ENCODE measurements around the gene GPR42.
"Not testable (repeated sequence)": the region's sequence is repeated elsewhere in the genome, so short reads cannot be mapped to it uniquely, and the experiment has no call there.

GPR42 gene

DNA sequence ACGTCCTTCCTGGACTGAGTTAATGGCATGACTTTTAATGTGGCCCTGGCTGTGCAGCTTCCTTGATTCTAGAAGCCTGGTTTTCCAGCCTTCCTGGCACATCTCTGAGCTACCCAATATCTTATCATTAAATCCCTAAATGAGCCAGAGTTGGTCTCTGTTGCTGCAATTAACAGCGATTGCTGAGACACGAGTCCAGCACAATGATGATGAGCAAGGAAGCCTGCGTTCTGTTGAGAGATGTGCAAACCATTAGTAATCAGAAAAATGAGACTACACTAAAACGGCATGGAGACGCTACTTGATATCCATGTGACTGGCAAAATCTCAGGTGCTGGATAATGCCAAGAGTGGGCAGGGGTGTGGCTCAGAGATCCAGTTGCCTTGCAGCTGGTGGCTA is 26.2 kb downstream of the GPR42 start:
- DNase-seq, result no peak

DNA sequence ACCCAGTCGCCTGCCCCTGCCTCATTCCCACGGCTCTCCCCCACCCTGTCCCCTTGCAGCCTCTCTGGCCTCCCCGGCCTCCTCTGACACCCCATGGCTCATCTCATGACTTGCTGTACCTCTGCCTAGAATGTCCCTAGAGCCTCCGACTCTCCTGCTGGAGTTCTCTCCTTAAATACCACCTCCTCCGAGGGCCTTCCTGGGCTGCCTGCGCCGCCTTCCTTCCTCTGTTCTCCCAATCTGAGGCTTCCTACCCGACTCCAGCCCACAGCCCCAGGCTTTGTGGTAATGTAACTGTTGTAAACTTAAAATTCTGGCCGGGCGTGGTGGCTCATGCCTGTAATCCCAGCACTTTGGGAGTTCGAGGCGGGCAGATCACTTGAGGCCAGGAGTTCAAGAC is 27.7 kb downstream of the GPR42 start:
- DNase-seq, result no peak

DNA sequence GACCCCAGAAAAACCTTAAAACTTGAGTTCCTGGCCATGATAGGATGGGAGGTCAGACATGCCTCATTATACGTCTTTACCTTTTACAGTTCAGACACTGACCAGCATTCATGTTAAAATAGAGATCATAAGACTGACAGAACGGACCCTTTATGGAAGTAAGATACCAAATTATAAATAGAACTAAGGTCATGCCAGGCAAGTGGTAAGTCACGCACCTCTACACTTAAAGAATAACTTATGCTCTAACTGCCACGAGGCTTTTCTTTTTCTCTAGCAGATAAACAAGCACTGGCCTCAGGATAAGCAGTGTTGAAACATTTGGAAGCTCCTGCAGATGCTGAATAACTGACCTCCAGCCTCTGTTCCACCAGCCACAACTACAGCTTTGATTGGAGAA is 28.4 kb downstream of the GPR42 start:
- DNase-seq, result no peak

DNA sequence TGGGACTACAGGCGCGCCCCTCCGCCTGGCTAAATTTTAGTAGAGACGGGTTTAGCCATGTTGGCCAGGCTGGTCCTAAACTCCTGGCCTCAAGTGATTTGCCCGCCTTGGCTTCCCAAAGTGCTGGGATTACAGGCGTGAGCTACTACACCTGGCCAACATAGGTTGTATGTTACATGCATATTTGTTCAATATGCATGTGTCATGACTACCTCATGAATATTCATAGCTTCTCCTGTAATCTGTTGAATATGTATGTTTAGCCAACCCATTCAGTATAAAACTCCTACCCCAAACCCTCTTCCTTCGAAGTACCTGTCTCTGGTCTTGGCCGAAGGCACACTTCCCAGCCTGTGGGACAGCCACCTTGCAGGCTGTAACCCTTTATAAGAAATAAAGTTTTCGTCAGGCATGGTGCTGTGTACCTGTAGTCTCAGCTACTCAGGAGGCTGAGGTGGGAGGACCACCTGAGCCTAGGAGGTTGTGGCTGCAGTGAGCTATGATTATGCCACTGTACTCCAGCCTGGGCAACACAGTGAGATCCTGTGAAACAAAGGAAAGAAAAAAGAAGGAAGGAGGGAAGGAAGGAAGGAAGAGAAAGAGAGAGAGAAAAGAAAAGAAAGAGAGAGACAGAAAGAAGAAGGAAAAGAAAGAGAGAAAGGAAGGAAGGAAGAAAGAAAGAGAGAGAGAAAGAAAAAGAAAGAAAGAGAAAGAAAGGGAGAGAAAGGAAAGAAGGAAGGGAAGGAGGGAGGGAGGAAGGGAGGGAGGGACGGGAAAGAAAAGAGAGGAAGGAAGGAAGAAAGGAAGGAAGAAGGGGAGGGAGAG is 29.3 kb downstream of the GPR42 start:
- no peak for DNase-seq

DNA sequence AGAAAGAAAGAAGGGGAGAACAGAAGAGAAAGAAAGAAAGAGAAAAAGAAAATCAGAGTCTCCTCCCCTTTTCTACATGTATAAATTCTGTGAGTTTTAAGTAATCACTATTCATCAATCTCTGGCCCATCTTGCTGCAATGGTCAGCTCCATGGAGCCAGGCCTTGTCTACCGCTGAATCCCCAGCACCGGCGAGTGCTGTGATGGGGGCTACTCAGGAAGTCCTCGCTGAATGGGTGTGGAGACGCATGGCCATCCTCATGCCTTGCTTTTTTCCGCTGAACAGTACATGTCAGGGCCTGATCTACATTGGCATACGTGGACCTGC is 29.9 kb downstream of the GPR42 start:
- DNase-seq, result no peak

DNA sequence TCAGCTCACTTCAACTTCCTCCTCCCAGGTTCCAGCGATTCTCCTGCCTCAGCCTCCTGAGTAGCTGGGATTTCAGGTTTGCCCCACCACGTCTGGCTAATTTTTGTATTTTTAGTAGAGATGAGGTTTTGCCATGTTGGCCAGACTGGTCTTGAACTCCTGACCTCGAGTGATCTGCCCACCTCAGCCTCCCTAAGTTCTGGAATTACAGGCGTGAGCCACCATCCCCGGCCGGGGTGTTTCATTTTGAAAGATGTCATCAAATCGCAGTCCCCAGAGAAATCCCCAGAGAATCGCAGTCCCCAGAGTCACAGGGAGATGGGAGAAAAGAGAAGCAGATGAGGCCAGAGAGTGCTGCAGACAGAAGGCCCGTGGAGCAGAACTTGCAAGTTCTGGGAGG is 30.5 kb downstream of the GPR42 start:
- not testable (repeated sequence) for DNase-seq

DNA sequence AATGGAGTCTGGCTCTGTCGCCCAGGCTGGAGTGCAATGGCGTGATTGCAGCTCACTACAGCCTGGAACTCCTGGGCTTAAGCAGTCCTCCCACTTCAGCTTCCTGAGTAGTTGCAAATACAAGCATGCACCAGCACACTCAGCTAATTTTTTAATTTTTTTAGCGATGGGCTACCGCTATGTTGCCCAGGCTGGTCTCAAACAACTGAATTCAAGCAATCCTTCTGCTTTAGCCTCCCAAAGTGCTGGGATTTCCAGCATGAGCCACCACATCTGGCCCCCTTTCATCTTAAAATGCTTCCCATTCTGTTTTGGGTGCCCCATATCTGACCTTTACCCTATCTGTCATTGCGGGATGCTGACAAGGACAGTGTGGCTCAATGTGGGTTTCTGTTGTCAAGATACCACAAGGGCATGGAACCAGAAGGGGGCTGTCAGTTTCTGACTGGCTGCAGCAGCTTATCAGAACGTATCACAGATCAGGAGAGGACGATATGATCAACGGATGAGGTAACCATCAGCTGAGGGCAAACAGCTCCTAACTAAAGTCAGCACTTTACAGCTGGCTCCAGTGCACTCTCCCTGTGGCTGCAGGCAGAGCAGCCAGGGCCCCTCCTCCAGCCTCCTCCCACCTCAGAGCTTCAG is 32.4 kb downstream of the GPR42 start:
- DNase-seq, result no peak

DNA sequence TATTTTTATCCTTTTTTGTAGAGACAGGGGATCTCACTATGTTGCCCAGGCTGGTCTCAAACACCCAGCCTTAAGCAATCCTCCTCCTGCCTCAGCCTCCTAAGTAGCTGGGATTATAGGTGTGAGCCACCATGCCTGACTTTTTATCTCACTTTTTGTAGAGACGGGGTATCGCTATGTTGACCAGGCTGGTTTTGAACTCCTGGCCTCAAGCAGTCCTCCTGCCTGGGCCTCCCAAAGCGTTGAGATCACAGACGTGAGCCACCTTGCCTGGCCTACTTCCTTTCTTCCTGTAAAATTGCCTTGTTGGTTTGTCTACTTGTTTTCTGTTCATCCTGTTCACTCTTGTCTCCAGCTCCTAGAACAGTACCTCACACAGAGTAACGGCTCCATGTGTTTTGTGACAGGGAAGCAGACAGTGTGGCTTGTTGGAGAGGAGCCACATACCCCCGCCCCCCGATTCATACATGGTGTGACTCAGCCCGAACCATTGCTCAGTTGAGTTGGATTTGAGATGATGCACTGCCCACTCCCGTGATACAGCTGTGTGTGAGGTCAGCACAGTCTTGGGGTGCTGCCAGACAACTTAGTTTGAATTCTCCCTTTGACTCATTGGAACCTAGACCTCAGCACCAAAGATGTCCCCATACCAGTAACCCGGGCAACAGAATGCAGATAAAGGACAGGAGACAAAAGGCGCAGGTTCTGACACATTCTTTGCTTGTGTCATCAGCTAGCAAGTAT is 34.2 kb downstream of the GPR42 start:
- DNase-seq, result no peak

DNA sequence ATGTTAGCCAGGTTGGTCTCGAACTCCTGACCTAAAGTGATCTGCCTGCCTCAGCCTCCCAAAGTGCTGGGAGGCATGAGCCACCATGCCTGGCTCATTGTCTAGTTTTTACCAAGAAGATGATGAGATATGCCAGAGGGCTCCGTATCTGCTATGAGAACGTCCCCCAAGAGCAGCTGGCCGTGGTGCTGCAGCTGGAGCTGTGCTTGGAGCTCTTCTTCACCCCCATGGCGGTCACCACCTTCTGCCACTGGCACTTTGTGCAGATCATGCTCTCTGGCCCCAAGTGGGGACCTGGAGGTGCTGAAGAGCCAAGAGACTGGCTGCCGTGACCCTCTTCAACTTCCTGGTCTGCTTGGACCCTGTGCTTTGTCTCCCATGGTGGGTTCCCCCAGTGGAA is 36.8 kb downstream of the GPR42 start:
- no peak for DNase-seq

DNA sequence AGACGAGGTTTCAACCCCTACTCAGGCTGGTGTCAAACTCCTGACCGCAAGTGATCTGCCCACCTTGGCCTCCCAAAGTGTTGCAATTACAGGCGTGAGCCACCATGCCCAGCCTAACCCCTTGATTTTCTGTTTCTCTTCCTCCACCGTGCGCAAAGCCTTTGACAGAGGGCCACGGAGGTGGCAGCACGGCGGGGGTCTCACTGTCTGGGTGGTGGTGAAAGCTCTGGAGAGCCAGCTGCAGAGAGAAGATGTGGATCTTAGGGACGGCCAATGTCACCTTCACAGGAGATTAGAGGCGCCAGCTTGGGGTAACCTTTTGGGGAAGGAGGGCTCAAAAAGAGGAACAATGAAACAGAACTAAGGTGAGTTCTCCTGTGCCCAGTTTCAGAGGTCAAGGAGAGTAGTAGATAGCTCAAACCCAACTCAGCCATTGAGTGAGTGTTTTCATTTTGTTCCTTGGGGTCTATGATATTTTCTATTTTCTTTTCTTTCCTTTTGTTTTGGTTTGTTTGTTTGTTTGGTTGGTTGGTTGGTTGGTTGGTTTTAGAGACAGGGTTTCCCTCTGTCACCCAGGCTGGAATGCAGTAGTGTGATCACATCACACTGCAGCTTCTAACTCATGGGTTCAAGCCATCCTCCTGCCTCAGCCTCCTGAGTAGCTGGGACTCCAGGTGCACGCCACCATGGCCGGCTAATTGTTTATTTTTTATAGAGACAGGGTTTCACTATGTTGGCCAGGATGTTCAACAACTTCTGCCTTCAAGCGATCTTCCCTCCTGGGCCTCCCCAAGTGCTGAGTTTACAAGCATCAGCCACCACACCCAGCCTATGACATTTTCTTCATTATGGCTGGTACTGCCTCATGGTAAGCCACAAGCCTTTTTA is 37.7 kb downstream of the GPR42 start:
- DNase-seq, result no peak

DNA sequence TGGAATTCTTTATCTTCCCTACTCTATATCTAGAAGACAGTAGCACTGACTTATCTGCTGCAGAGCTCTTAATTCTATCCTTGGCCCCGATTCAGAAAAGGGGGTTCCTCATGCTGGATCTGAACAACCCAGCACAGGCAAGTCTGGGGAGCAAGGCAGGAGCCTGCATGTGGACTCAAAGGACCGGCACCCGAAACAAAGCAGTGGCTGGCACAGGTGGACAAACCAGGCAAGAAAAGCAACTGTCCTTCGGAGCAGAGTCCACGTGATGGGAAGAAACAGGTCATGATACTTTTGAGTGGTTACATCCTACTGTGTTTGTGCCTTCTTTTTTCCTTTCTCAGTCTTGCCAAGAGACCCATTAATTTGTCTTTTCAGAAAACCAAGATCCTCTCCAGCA is 38.3 kb downstream of the GPR42 start:
- DNase-seq, result no peak

DNA sequence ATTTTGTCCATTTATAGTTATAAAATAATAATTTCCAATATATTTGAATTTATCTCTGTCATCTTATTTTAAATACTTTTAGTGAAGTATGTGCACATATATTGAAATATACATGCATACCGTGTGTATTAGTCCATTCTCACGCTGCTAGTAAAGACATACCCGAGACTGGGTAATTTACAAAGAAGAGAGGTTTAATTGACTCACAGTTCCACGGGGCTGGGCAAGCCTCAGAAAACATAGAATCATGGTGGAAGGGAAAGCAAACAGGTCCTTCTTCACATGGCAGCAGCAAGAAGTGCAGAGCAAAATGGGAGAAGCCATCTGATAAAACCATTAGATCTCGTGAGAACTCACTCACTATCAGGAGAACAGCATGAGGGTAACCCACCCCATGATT is 39.6 kb downstream of the GPR42 start:
- no peak for DNase-seq

DNA sequence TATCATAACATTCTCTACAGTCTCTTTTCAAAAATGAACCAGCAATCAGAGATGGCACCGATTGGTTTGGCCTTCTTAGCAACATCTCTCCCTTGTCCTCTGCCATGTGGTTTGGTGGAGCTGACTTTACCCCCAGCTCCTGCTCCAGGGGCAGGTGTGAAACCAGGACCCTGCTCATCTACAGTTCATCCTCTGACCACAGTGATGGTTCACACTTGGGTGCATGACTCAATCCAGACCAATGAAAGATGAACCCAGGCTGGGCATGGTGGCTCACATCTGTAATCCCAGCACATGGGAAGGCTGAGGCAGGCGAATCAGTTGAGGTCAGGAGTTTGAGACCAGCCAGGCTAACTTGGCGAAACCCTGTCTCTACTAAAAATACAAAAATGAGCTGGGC is 43.6 kb downstream of the GPR42 start:
- no peak for DNase-seq

DNA sequence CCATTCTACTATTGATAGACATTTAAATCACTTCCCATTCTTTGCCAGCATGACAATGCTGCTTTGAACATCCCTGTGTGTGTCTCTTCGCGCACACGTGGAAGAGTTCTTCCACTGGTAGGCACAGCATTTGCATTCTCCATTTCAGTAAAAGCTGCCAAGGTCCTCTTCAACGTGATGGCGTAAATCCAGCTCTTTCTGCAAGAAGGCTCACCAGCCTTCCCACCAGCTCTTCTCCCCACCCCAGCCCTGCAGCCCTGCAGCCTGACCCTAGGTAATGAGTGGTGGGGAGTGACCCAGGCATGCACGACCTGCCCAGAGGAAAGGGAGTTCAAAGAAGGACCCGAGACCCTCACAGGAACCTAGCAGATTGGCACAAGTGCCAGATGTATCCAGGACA is 45.5 kb downstream of the GPR42 start:
- DNase-seq, result no peak

DNA sequence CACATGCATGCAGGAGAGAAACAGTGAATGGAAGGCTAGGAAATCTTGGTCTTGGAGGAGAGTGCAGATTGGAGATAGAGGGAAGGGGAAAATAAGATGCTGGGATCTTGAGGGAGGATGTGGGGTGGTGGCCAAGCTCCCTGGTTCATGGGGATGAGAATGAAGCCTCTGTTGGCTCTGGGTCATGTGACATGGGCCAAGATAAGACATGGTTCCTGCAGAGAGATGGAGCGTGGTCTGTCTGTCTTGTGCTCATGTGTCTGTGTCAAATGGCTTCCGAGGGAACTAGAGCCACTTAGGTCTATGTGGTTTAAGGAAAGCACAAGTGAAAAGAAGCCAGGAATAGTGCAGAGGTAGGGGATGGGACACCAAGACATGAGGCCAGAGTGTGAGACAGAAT is 46.4 kb downstream of the GPR42 start:
- DNase-seq, result no peak

DNA sequence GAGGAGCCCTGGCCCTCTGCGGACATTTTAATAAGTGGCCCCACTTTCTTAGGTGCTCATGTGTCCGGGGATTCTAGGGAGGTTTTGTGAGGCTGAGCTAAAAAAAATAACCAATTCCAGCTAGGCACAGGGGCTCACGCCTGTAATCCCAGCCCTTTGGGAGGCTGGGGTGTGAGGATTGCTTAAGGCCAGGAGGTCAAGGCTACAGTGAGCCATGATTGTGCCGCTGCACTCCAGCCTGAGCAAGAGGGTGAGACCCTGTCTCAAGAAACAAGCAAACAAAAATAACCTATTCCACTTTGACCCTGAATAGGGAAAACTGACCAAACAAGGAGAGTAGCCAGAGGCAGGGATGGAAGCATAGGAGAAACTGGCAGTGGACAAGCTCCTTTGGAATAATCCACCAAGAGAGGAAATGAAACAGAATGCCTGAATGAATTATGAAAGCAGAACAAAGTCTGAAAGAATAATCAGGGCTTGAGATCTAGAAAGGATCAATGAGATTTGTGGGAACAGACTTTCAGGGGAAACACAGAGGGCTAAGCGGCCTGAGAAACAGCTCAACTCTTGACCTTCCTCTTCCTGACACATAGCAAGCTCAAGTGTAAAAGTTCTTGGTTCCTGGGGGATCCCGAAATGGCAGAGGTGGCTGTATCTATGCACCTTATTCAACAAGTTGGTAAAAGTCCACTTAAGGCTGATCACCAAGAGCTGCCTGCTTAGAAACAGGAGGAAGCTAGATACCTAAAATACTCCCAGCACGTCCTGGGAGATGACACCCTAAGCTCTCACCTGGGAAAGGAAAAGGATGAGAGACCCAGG is 47.1 kb downstream of the GPR42 start:
- DNase-seq, result no peak

DNA sequence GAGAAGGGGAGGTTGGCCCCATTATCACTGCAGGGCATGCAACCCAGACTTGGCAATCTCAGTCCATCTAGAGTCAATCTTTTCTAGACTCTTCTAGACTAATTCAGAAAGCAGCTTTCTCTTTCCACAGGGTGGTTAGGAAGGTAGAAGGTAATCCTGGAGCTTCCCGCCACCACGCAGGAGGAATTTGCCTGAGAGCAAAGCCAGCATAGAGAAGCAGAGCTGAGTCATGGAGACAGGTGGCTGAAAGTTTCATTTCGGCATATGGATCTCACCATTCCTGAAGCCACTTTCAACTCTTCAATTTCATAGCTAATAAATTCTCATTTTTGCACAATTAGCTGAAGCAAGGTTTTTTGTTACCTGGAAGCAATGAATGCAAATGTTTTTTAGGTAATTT is 48.2 kb downstream of the GPR42 start:
- no peak for DNase-seq

DNA sequence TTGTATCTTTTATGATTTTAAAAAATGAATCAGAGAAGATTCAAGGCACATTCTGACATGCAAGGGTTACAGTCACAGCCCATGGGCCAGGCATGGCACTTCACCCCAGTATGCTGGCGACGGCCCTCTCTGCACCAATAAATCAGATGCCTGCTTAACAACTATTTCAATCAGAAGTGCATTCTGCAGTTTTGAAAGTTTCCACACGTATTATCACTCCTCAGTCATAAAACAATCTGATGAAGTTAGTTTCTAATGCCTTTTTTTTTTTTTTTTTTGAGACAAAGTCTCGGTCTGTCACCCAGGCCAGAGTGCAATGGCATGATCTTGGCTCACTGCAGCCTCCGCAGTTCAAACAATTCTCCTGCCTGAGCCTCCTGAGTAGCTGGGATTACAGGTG is 48.9 kb downstream of the GPR42 start:
- no peak for DNase-seq

DNA sequence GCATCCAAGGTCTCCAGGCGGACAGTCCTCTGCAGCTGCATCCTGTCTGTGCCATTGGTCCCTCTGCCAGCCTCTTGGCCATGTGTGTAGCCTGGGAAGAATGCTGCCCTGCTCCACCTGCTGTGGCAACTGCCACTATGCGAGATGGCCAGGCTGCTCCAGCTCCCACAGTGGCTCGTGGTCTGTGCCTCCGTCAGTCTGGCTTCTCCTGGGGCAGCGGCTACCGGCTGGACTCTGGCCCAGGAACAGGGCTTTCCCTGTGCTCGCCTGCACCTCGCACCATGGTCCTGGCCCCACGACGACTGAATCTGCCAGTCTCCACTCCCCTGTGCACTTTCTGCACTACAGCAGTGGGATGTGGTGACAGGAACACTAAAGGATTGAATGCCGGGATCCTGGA is 50.5 kb downstream of the GPR42 start:
- no peak for DNase-seq

Data from NCI-H187 (cell line).